Pancreas (tissue), 10 donors: Measurements from ENCODE around the gene UBASH3A. TPM values are rescaled to one million over a fixed set of nuclear protein-coding genes. Genes with fewer than 3 reads are reported as not detected.

Experiments
- ATAC-seq, 4 donors: fragments of 200-7000 bp; cut with Tn5 transposase; one replicate each; pipeline versions ENCODE4 v1.8.0 to v1.9.1; 2020; ENCODE audit warnings: mild to moderate bottlenecking in 4 of 4, moderate library complexity in 4 of 4
- DNase-seq, 6 donors: peaks; one replicate each; pipeline ENCODE4 v3.0.0-alpha.2; 2020
- FAIRE-seq: peaks from 2 replicates; lab custom pipeline; 2012; peaks lifted over from hg19 to GRCh38; lab: Jason Lieb, UNC
- H3K27ac ChIP-seq, 4 donors: fragments of 200-600 bp; sonication (generic); 1 replicate in 3 of 4; 2 replicates in 1 of 4; pipeline versions ENCODE4 v1.5.0 to v1.8.0; 2020
- H3K27me3 ChIP-seq, 4 donors: fragments of 200-600 bp; one replicate each; pipeline ENCODE4 v1.8.0; 2021
- H3K36me3 ChIP-seq, 3 donors: fragments of 200-600 bp; sonication (generic) in 1 of 3; one replicate each; pipeline versions ENCODE4 v1.5.0 to v1.8.0; 2020 to 2021
- H3K4me1 ChIP-seq, 3 donors: fragments of 200-600 bp; one replicate each; pipeline ENCODE4 v1.8.0; 2021
- H3K4me3 ChIP-seq, 4 donors: fragments of 200-600 bp; sonication (generic) in 2 of 4; one replicate each; pipeline versions ENCODE4 v1.5.0 to v1.8.0; 2020 to 2021
- H3K9me3 ChIP-seq, 4 donors: fragments of 200-600 bp; one replicate each; pipeline ENCODE4 v1.8.0; 2021
- CTCF ChIP-seq, 4 donors: fragments of 200-600 bp; sonication (generic) in 3 of 4; IDR thresholded peaks; one replicate each; pipeline versions ENCODE4 v1.5.0 to v1.8.0; 2021; ENCODE audit warnings: antibody characterized with exemption in 4 of 4
- WGBS, 2 donors: extraction: QIAGEN DNeasy Blood & Tissue Kit; methylation state at CpG; one replicate each; pipeline ENCODE4 v1.1.7; 2013; 5-methylcytosine and 5-hydroxymethylcytosine counted together
- intact Hi-C, 3 donors: fragments of 100-400 bp; cut with DNase I; formaldehyde crosslinking; loops; one replicate each; pipeline versions ENCODE4 v1.11.1 to v1.14.2; 2022
- polyA plus RNA-seq, 2 donors: library from polyadenylated mRNA; stranded (reverse); fragments of 200-250 nt; gene quantifications; one replicate each; pipeline ENCODE4 v1.2.3, GENCODE V29; 2013
- total RNA-seq, 6 donors: library from RNA; stranded (reverse); fragmentation: NEBNext Ultra II Directional in 4 of 6; extraction: Animal tissue kit (Norgen Biotek cat#: 25700) in 4 of 6; gene quantifications; one replicate each; pipeline versions ENCODE4 v1.2.1 to v1.2.4, GENCODE V29; 2021 to 2023
- donor health status: healthy with polysubstance abuse.
- donor health status: DM: no; HTN: no; CAD: no; lungs with moderate emphysema.
- donor health status: DM: no; HTN: no; CAD: no.
- donor health status: control.
- donor health status: control.
- donor health status: Bipolar disorder and iron deficiency.
- donor health status: DM: yes; HTN: yes; CAD: no.
- donor health status: DM: no; HTN: no; CAD: no.
- donor health status: DM: no; HTN: no; CAD: no.
- donor health status: DM: yes; HTN: yes; CAD: no.

Gene UBASH3A
- total and polyA plus RNA-seq, 8 donors: 0.15 to 0.40 (median 0.32) TPM; not detected in 1

GRCh38 chr21:42373908-42374455 lies 29.7 kb upstream of the UBASH3A start:
- WGBS, 2 donors: 83 to 90% methylated on average over 16 of the region's 16 CpGs
- Histone ChIP-seq H3K36me3 (no peaks in the 10 kb centered on the region), H3K4me1 (no peaks in the 10 kb centered on the region), H3K4me3 (no peak overlapping the region), H3K27me3 (no peaks in the 10 kb centered on the region), H3K9me3 (no peaks in the 10 kb centered on the region), H3K27ac (no peak overlapping the region)
- ATAC-seq (no peak), DNase-seq (no peak), FAIRE-seq (no peak)
- intact Hi-C loops: no loop called here
- TF ChIP-seq CTCF (IDR thresholded peaks at IDR 0.05): no peak

GRCh38 chr21:42374457-42374856 lies 29.2 kb upstream of the UBASH3A start:
- no peaks in the 10 kb centered on the region for H3K36me3 ChIP-seq

GRCh38 chr21:42374864-42375499 lies 28.7 kb upstream of the UBASH3A start:
- no peak for TF ChIP-seq CTCF (IDR thresholded peaks at IDR 0.05)
- Histone ChIP-seq H3K9me3 (no peaks in the 10 kb centered on the region), H3K36me3 (no peaks in the 10 kb centered on the region), H3K4me3 (no peak overlapping the region), H3K4me1 (no peaks in the 10 kb centered on the region), H3K27me3 (no peaks in the 10 kb centered on the region), H3K27ac (no peak overlapping the region)
- 42 to 65% methylated on average over 21 to 23 of the region's 23 CpGs for WGBS, 2 donors
- FAIRE-seq: no peak
- intact Hi-C loops: no loop called here
- peak in 1 of 6 donors; percentile 38 for DNase-seq
- no peak for ATAC-seq

More at GRCh38 chr21:42374457-42374856, 29.2 kb upstream of the UBASH3A start:
- Histone ChIP-seq H3K4me3 (no peak overlapping the region), H3K9me3 (no peaks in the 10 kb centered on the region), H3K27ac (no peak overlapping the region), H3K4me1 (no peaks in the 10 kb centered on the region), H3K27me3 (no peaks in the 10 kb centered on the region)
- no peak for TF ChIP-seq CTCF (IDR thresholded peaks at IDR 0.05)
- no peak for DNase-seq
- WGBS, 2 donors: 73 to 86% methylated on average over 7 of the region's 7 CpGs
- no peak for ATAC-seq
- intact Hi-C loops: no loop called here
- FAIRE-seq: no peak

GRCh38 chr21:42375506-42375905 lies 28.2 kb upstream of the UBASH3A start:
- ATAC-seq: no peak
- intact Hi-C loops: no loop called here
- Histone ChIP-seq H3K27me3 (no peaks in the 10 kb centered on the region), H3K4me1 (no peaks in the 10 kb centered on the region), H3K27ac (no peak overlapping the region), H3K36me3 (no peaks in the 10 kb centered on the region), H3K9me3 (no peaks in the 10 kb centered on the region), H3K4me3 (no peak overlapping the region)
- TF ChIP-seq CTCF (IDR thresholded peaks at IDR 0.05): no peak
- peak in 1 of 6 donors; percentile 40 for DNase-seq
- WGBS, 2 donors: 59 to 60% methylated on average over 11 of the region's 11 CpGs
- no peak for FAIRE-seq

- no peaks in the 10 kb centered on the region for H3K36me3 ChIP-seq
- H3K9me3 ChIP-seq: no peaks in the 10 kb centered on the region
- H3K27me3 ChIP-seq: no peaks in the 10 kb centered on the region
- no peak for TF ChIP-seq CTCF (IDR thresholded peaks at IDR 0.05)
- H3K4me1 ChIP-seq: no peaks in the 10 kb centered on the region
- 43 to 52% methylated on average over 3 of the region's 3 CpGs for WGBS, 2 donors
- FAIRE-seq (no peak), DNase-seq (peak in 1 of 6 donors; percentile 40), ATAC-seq (peak in 1 of 4 donors; percentile 5)
- H3K27ac ChIP-seq: no peak overlapping the region
- H3K4me3 ChIP-seq: no peak overlapping the region
- intact Hi-C loops: no loop called here
These were observed 27.8 kb upstream of the UBASH3A start for GRCh38 chr21:42375966-42376337.
